Globus pallidus (tissue), 1 donor: ENCODE measurements around the gene HLA-B.
A peak's percentile ranks its signal among the peaks of the same experiment; 100 is the strongest.

Source experiments
- DNase-seq: peaks from one replicate; pipeline ENCODE4 v3.0.0-alpha.2; 2015; ENCODE audit warnings: low spot score

HLA-B gene

DNA sequence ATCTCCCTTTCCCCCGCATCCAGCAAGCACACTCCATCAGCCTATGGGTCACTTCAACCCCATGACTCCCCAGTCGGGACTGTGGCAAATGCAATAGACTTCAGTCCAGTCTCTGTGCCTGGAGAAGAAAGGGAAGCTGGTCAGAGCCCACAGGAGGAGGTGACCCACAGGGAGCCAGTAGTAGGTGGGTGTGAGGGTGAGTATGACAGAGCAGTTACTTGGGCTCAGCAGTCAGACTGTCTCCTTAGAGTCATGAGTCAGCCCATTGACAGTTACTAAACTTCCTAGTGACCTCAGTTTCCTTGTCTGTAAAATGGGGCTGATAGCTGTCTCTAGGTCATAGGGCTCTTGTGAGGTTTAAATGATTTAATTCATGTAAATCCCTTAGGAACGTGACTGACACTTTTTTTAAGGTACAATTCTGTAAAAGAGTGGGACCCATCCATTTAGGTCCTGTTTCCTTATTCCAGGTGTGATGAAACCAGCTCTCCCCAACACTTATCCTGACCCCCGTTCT lies 51.2 kb downstream of the HLA-B start:
- DNase-seq, result no peak

DNA sequence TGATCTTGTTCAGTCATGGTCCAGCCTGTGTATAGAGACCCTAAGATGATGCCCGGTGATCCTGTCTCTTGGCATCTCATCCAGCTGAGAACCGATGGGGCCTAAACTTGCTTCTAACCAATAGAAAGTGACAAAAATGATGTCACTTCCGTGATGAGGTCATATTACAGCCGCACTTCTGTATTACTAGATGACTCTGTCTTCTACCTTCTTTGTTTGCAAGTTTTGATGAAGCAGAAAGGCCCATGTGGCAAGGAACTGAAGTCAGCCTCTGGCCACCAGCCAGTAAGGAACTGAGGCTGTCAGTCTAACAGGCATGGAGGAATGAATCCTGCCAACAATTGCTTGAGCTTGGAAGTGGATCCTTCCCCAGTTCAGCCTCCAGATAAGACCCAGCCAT lies 52.3 kb downstream of the HLA-B start:
- DNase-seq, result peak; percentile 31
